GM19395 (cell line): Measurements from ENCODE around the gene FAM216B.
"Not testable (repeated sequence)": the region's sequence is repeated elsewhere in the genome, so short reads cannot be mapped to it uniquely, and the experiment has no call there.

Experiments used
- ATAC-seq: cut with Tn5 transposase; IDR thresholded peaks from one replicate; pipeline ENCODE4 v1.9.1; 2021; ENCODE audit warnings: mild to moderate bottlenecking, moderate library complexity; ENCODE audit not compliant: unreplicated experiment

The FAM216B gene

GRCh38 chr13:42777467-42777866 lies 3.9 kb upstream of the FAM216B start:
- ATAC-seq: no peak

- no peak for ATAC-seq
Observed at GRCh38 chr13:42780044-42780443, 1.3 kb upstream of the FAM216B start.

- no peak for ATAC-seq
Observed at GRCh38 chr13:42786715-42787114, 5.3 kb downstream of the FAM216B start.

- ATAC-seq: no peak
Observed at GRCh38 chr13:42788601-42789000, 7.2 kb downstream of the FAM216B start.

- no peak for ATAC-seq
Observed at GRCh38 chr13:42792154-42792553, 10.8 kb downstream of the FAM216B start.

GRCh38 chr13:42794577-42795275 lies 13.3 kb downstream of the FAM216B start:
- ATAC-seq: no peak

- ATAC-seq: no peak
Observed at GRCh38 chr13:42795666-42796065, 14.3 kb downstream of the FAM216B start.

- no peak for ATAC-seq
Observed at GRCh38 chr13:42796747-42797356, 15.5 kb downstream of the FAM216B start.

- no peak for ATAC-seq
Observed at GRCh38 chr13:42798118-42798517, 16.7 kb downstream of the FAM216B start.

GRCh38 chr13:42800109-42800643 lies 18.8 kb downstream of the FAM216B start:
- ATAC-seq: no peak

GRCh38 chr13:42803563-42804204 lies 22.3 kb downstream of the FAM216B start:
- ATAC-seq: peak; percentile 44

GRCh38 chr13:42804244-42804874 lies 23.0 kb downstream of the FAM216B start:
- ATAC-seq: peak; percentile 87

GRCh38 chr13:42807241-42807640 lies 25.9 kb downstream of the FAM216B start:
- ATAC-seq: no peak

- no peak for ATAC-seq
Observed at GRCh38 chr13:42807866-42808265, 26.5 kb downstream of the FAM216B start.

- no peak for ATAC-seq
Observed at GRCh38 chr13:42808341-42808940, 27.1 kb downstream of the FAM216B start.

- no peak for ATAC-seq
Observed at GRCh38 chr13:42812316-42812715, 30.9 kb downstream of the FAM216B start.

GRCh38 chr13:42814868-42815267 lies 33.5 kb downstream of the FAM216B start:
- ATAC-seq: no peak

- ATAC-seq: no peak
Observed at GRCh38 chr13:42815681-42816080, 34.3 kb downstream of the FAM216B start.

- ATAC-seq: no peak
Observed at GRCh38 chr13:42816538-42816937, 35.2 kb downstream of the FAM216B start.

- not testable (repeated sequence) for ATAC-seq
Observed at GRCh38 chr13:42819687-42820086, 38.3 kb downstream of the FAM216B start.

GRCh38 chr13:42820451-42820850 lies 39.1 kb downstream of the FAM216B start:
- ATAC-seq: no peak
